Keratinocyte (primary cell): ENCODE measurements around the gene BORA. TPM values are rescaled to one million over a fixed set of nuclear protein-coding genes. Genes with fewer than 3 reads are reported as not detected.

ENCODE experiments used
- DNase-seq: peaks from one replicate; pipeline ENCODE4 v3.0.0-alpha.2; 2011; ENCODE audit warnings: low read depth, missing footprints, low spot score
- FAIRE-seq: peaks from 2 replicates; lab custom pipeline; 2011; peaks lifted over from hg19 to GRCh38; lab: Jason Lieb, UNC
- H2AFZ ChIP-seq: 2 replicates; pipeline ENCODE4 v1.6.0; 2012; ENCODE audit warnings: low read length, control low read depth, inconsistent platforms; ENCODE audit not compliant: control insufficient read depth
- H3K27ac ChIP-seq: 2 replicates; pipeline ENCODE4 v1.5.1; 2011; ENCODE audit warnings: low read length; ENCODE audit not compliant: control insufficient read depth, insufficient read depth
- H3K27me3 ChIP-seq: 3 replicates; pipeline ENCODE4 v1.6.0; 2011; ENCODE audit warnings: low read length; ENCODE audit not compliant: control insufficient read depth, insufficient read depth; ENCODE audit errors: extremely low read depth
- H3K36me3 ChIP-seq, 2 experiments: 2 replicates in 1 of 2; 3 replicates in 1 of 2; pipeline ENCODE4 v1.5.1; 2011; ENCODE audit warnings: low read length in 2 of 2, mild to moderate bottlenecking in 1 of 2; ENCODE audit not compliant: control insufficient read depth in 2 of 2, insufficient read depth in 2 of 2; ENCODE audit errors: extremely low read depth in 1 of 2
- H3K4me1 ChIP-seq: 3 replicates; pipeline ENCODE4 v1.5.1; 2011; ENCODE audit warnings: low read length; ENCODE audit not compliant: control insufficient read depth, insufficient read depth; ENCODE audit errors: extremely low read depth
- H3K4me2 ChIP-seq: 3 replicates; pipeline ENCODE4 v1.6.0; 2011; ENCODE audit warnings: low read depth, low read length; ENCODE audit not compliant: control insufficient read depth, insufficient read depth; ENCODE audit errors: extremely low read depth
- H3K4me3 ChIP-seq, 3 experiments: fragments of 200-600 bp in 1 of 3; sonication (generic) in 1 of 3; 2 replicates in 2 of 3; 3 replicates in 1 of 3; pipeline ENCODE4 v1.5.1; 2011 to 2016; ENCODE audit warnings: low read length in 3 of 3, mild to moderate bottlenecking in 3 of 3, control low read depth in 2 of 3, inconsistent platforms in 1 of 3, low read depth in 1 of 3, mixed read lengths in 1 of 3, mixed run types in 1 of 3, moderate library complexity in 1 of 3; ENCODE audit not compliant: control insufficient read depth in 2 of 3, insufficient read depth in 2 of 3; ENCODE audit errors: extremely low read depth in 1 of 3
- H3K79me2 ChIP-seq: 2 replicates; pipeline ENCODE4 v1.6.0; 2012; ENCODE audit warnings: low read length; ENCODE audit not compliant: control insufficient read depth, insufficient read depth
- H3K9ac ChIP-seq: 3 replicates; pipeline ENCODE4 v1.6.0; 2011; ENCODE audit warnings: low read length; ENCODE audit not compliant: control insufficient read depth, insufficient read depth; ENCODE audit errors: extremely low read depth
- H3K9me1 ChIP-seq: 3 replicates; pipeline ENCODE4 v1.6.0; 2011; ENCODE audit warnings: low read length; ENCODE audit not compliant: control insufficient read depth, insufficient read depth; ENCODE audit errors: extremely low read depth
- H3K9me3 ChIP-seq: 2 replicates; pipeline ENCODE4 v1.5.1; 2012; ENCODE audit warnings: low read depth, low read length; ENCODE audit not compliant: control insufficient read depth
- H4K20me1 ChIP-seq: 3 replicates; pipeline ENCODE4 v1.6.0; 2011; ENCODE audit warnings: low read length; ENCODE audit not compliant: control insufficient read depth, insufficient read depth; ENCODE audit errors: extremely low read depth
- CTCF ChIP-seq, 3 experiments: IDR thresholded peaks in 1 of 3; conservative IDR thresholded peaks in 1 of 3; optimal IDR thresholded peaks in 1 of 3; 2 replicates in 2 of 3; 3 replicates in 1 of 3; pipeline versions ENCODE3 to v1.5.1; 2011; ENCODE audit warnings: low read length in 3 of 3, mild to moderate bottlenecking in 3 of 3, moderate library complexity in 2 of 3, control low read depth in 1 of 3, inconsistent platforms in 1 of 3; ENCODE audit not compliant: insufficient read depth in 2 of 3; ENCODE audit errors: extremely low read depth in 1 of 3
- EZH2 ChIP-seq: IDR thresholded peaks from one replicate; pipeline ENCODE4 v1.6.1; 2012; ENCODE audit warnings: inconsistent platforms, mild to moderate bottlenecking, low read length, moderate library complexity
- dilution Hi-C: fragments of 300-500 bp; cut with MboI; formaldehyde crosslinking; loops from one replicate; pipeline ENCODE4 v1.7.0; 2020; ENCODE audit warnings: low sequenced_read_pairs; ENCODE audit not compliant: extremely low pct_ligation_motif_present
- polyA plus RNA-seq, 5 experiments: library from polyadenylated mRNA; depleted of rRNA in 3 of 5; stranded (reverse) in 3 of 5; stranded (forward) in 1 of 5; unstranded in 1 of 5; fragments of >200 nt; gene quantifications; 1 replicate in 1 of 5; 2 replicates in 3 of 5; 3 replicates in 1 of 5; pipeline versions ENCODE4 v1.2.1 to v1.2.3, GENCODE V29; 2011 to 2012; ENCODE audit warnings: missing spikeins in 2 of 5, low read depth in 1 of 5, low replicate concordance in 1 of 5

The BORA gene
- polyA plus RNA-seq, 1 donor (not counting 4 experiments of a cell fraction or from before 2014, with no cell fraction given): 8.3 TPM

GRCh38 chr13:72696579-72696978 lies 31.1 kb upstream of the BORA start:
- dilution Hi-C loops: no loop called here
- no peaks in the 10 kb centered on the region for H3K27me3 ChIP-seq
- H3K9me1 ChIP-seq: no peaks in the 10 kb centered on the region
- H3K4me1 ChIP-seq: no peaks in the 10 kb centered on the region
- H4K20me1 ChIP-seq: no peaks in the 10 kb centered on the region
- no peak overlapping the region for H3K4me2 ChIP-seq
- H3K9me3 ChIP-seq: no peaks in the 10 kb centered on the region
- peak in 1 of 3 experiments; percentile 7 for TF ChIP-seq CTCF (optimal IDR thresholded peaks at IDR 0.05 in 1 of 3, IDR thresholded peaks at IDR 0.05 in 1 of 3, conservative IDR thresholded peaks at IDR 0.05 in 1 of 3; ENCODE audit: extremely low read depth in 1 of 3, insufficient read depth in 2 of 3, low read length in 3 of 3)
- no peak for TF ChIP-seq EZH2
- H2AFZ ChIP-seq: no peak overlapping the region
- H3K27ac ChIP-seq: no peak overlapping the region
- no peak overlapping the region for H3K4me3 ChIP-seq
- H3K9ac ChIP-seq: no peak overlapping the region
- DNase-seq (no peak), FAIRE-seq (no peak)
- H3K36me3 ChIP-seq: no peaks in the 10 kb centered on the region
- no peaks in the 10 kb centered on the region for H3K79me2 ChIP-seq

GRCh38 chr13:72698164-72698563 lies 29.6 kb upstream of the BORA start:
- no peaks in the 10 kb centered on the region for H3K9me1 ChIP-seq
- H3K79me2 ChIP-seq: no peaks in the 10 kb centered on the region
- no peaks in the 10 kb centered on the region for H3K27me3 ChIP-seq
- H3K4me2 ChIP-seq: no peak overlapping the region
- no peaks in the 10 kb centered on the region for H4K20me1 ChIP-seq
- no peak overlapping the region for H3K9ac ChIP-seq
- no peaks in the 10 kb centered on the region for H3K36me3 ChIP-seq
- H3K4me1 ChIP-seq: no peaks in the 10 kb centered on the region
- DNase-seq (no peak), FAIRE-seq (no peak)
- H3K27ac ChIP-seq: no peak overlapping the region
- no peaks in the 10 kb centered on the region for H3K9me3 ChIP-seq
- no peak overlapping the region for H2AFZ ChIP-seq
- H3K4me3 ChIP-seq: no peak overlapping the region
- dilution Hi-C loops: no loop called here
- TF ChIP-seq EZH2 (no peak), CTCF (optimal IDR thresholded peaks at IDR 0.05 in 1 of 3, IDR thresholded peaks at IDR 0.05 in 1 of 3, conservative IDR thresholded peaks at IDR 0.05 in 1 of 3; ENCODE audit: extremely low read depth in 1 of 3, insufficient read depth in 2 of 3, low read length in 3 of 3) (no peak)
